ENCODE data around the gene HLA-DPA1. TPM values are rescaled to one million over a fixed set of nuclear protein-coding genes. Genes with fewer than 3 reads are reported as not detected.
A peak's percentile ranks its signal among the peaks of the same experiment; 100 is the strongest.

HLA-DPA1 gene
- total RNA-seq, 3 donors from 2014 or later = 46.6 to 62.0 (median 49.9) TPM

DNA sequence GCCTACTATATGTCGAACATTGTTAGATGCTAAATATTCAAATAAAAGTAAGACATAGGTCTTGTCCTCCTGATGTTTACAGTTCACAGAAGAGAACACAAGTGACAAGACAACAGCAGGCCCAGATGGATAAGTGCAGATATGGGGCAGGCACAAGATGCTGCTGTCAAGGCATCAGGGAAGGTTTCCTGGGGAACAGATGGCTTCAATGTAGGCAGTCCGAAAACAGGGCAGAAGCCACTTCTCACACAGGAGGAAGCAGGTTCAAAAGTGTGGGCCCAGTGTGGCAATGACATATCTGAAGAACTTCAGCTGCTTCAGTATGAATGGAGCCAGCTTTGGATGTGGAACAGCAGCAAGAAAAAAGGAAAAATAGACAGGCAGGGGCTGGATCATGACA lies 34.9 kb upstream of the HLA-DPA1 start:
- intact Hi-C loops (cut with DNase I, micrococcal nuclease) = no loop called here
- H3K4me3 ChIP-seq = no peak overlapping the region
- no peaks in the 10 kb centered on the region for H3K4me1 ChIP-seq (ENCODE audit: low read depth)
- ATAC-seq = no peak
- H3K9me3 ChIP-seq = no peaks in the 10 kb centered on the region
- no peak for TF ChIP-seq CTCF (IDR thresholded peaks at IDR 0.05)
- no peak for DNase-seq
- H3K36me3 ChIP-seq (ENCODE audit: low read depth) = no peaks in the 10 kb centered on the region

- H3K4me1 ChIP-seq (ENCODE audit: low read depth) = no peaks in the 10 kb centered on the region
- ATAC-seq (no peak), DNase-seq (no peak)
- H3K36me3 ChIP-seq (ENCODE audit: low read depth) = no peaks in the 10 kb centered on the region
- H3K4me3 ChIP-seq = no peak overlapping the region
- TF ChIP-seq CTCF (IDR thresholded peaks at IDR 0.05) = no peak
- intact Hi-C loops (cut with DNase I, micrococcal nuclease) = no loop called here
- no peaks in the 10 kb centered on the region for H3K9me3 ChIP-seq
Observed at GRCh38 chr6:33107641-33108040, 34.2 kb upstream of the HLA-DPA1 start.

DNA sequence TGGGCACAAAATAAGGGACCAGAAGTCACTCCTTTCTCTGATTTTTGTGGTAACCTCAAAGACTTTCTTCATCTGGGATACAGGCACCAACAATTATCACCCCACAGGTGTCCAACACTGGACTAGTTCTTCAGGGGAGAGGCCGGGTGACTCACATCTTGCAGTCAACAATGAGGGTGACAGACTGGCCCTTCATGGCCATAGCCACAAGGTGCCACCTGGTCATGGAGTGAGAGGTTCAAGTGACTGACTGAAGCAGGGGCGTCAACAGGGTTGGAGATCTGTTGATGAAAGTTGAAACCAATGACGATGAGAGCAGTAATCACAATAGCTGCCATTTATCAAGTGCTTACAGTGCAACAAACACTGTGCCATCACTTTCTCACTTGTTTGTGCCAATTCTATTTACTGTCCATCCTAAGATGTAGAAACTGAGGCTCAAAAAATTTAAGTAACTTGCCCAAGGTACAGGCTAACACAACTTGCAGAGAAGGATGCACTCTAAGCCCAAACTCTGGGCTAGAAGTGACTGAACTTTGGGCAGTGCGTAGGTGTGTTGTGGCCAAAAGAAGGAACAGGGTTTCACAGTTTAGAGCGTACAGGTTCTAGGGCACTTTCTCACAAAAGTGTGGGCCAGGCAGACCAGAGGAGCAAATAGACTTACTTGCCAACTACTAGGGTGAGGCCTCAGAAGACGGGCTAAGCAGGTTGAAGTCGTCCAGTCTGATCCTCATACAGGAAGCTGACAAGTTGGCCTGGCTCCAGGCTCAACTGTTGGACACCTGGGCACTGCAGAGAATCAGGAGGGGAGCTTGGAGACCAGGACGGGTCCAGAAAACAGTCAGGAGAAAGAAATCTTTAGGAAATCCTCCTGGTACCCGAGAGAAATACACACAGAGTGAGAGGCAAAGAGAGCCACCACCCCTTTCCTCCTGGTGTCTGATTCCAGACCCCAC lies 32.7 kb upstream of the HLA-DPA1 start:
- Histone ChIP-seq H3K9me3 (peaks cover 8% of the 10 kb centered on the region), H3K4me3 (no peak overlapping the region), H3K4me1 (ENCODE audit: low read depth) (no peaks in the 10 kb centered on the region), H3K36me3 (ENCODE audit: low read depth) (no peaks in the 10 kb centered on the region)
- ATAC-seq (no peak), DNase-seq (peak in 1 of 3 donors; percentile 91)
- no peak for TF ChIP-seq CTCF (IDR thresholded peaks at IDR 0.05)
- intact Hi-C loops (cut with DNase I, micrococcal nuclease) = no loop called here

GRCh38 chr6:33105386-33105785 lies 31.9 kb upstream of the HLA-DPA1 start:
- no peak for DNase-seq
- intact Hi-C loops (cut with DNase I, micrococcal nuclease) = no loop called here
- ATAC-seq = no peak
- H3K4me1 ChIP-seq (ENCODE audit: low read depth) = no peaks in the 10 kb centered on the region
- no peaks in the 10 kb centered on the region for H3K36me3 ChIP-seq (ENCODE audit: low read depth)
- H3K4me3 ChIP-seq = no peak overlapping the region
- TF ChIP-seq CTCF (IDR thresholded peaks at IDR 0.05) = no peak
- peaks cover 16% of the 10 kb centered on the region for H3K9me3 ChIP-seq

DNA sequence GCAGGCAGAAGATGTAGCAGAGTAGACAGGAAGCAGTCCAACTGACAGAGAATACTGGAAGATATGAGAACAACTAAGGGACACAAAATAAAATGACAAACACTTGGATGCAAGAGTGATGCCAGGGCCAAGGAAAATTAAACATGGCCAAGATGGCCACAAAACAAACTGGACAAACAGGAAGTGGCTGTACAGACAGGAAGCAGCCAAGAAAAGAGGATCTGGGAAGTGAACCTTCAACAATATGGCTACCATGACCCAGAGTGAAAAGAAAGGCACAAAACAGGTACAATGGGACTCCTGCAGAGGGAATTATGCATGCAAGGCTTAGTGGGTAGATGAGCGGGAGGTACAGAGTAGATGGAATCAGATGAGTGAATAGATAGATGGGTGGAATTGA lies 31.4 kb upstream of the HLA-DPA1 start:
- H3K4me3 ChIP-seq = no peak overlapping the region
- H3K36me3 ChIP-seq (ENCODE audit: low read depth) = no peaks in the 10 kb centered on the region
- ATAC-seq (no peak), DNase-seq (no peak)
- intact Hi-C loops (cut with DNase I, micrococcal nuclease) = no loop called here
- H3K9me3 ChIP-seq = peaks cover 21% of the 10 kb centered on the region
- H3K4me1 ChIP-seq (ENCODE audit: low read depth) = no peaks in the 10 kb centered on the region
- no peak for TF ChIP-seq CTCF (IDR thresholded peaks at IDR 0.05)

Measured in mucosa of descending colon (tissue), 3 donors.